Neural progenitor cell (in vitro differentiated cells): Measurements from ENCODE around the gene ANO4. TPM values are rescaled to one million over a fixed set of nuclear protein-coding genes. Genes with fewer than 3 reads are reported as not detected.

Source experiments
- DNase-seq: peaks from one replicate; pipeline ENCODE4 v3.0.0-alpha.2; 2016; ENCODE audit warnings: low spot score
- H2AFZ ChIP-seq: fragments of 200-600 bp; sonication (generic); replicated peaks from 2 replicates; pipeline ENCODE4 v1.6.1; 2016; ENCODE audit warnings: antibody characterized with exemption
- H3F3A ChIP-seq: fragments of 200-600 bp; sonication (generic); 2 replicates; pipeline ENCODE4 v1.6.1; 2016; ENCODE audit warnings: antibody characterized with exemption, low read depth
- H3K27ac ChIP-seq: fragments of 200-600 bp; sonication (generic); 2 replicates; pipeline ENCODE4 v1.5.1; 2016; ENCODE audit warnings: mild to moderate bottlenecking
- H3K27me3 ChIP-seq: fragments of 200-600 bp; sonication (generic); 2 replicates; pipeline ENCODE4 v1.6.1; 2016; ENCODE audit warnings: mild to moderate bottlenecking, moderate library complexity
- H3K36me3 ChIP-seq: fragments of 200-600 bp; sonication (generic); 2 replicates; pipeline ENCODE4 v1.5.1; 2016
- H3K4me1 ChIP-seq: fragments of 200-600 bp; sonication (generic); 2 replicates; pipeline ENCODE4 v1.6.1; 2016; ENCODE audit warnings: mixed run types
- H3K4me2 ChIP-seq: fragments of 200-600 bp; sonication (generic); 2 replicates; pipeline ENCODE4 v1.6.1; 2016
- H3K4me3 ChIP-seq: fragments of 200-600 bp; sonication (generic); 2 replicates; pipeline ENCODE4 v1.5.1; 2016
- H3K79me2 ChIP-seq: fragments of 200-600 bp; sonication (generic); 2 replicates; pipeline ENCODE4 v1.6.1; 2016; ENCODE audit warnings: low read depth
- H3K9ac ChIP-seq: fragments of 200-600 bp; sonication (generic); 2 replicates; pipeline ENCODE4 v1.6.1; 2016
- H3K9me3 ChIP-seq: fragments of 200-600 bp; sonication (generic); 2 replicates; pipeline ENCODE4 v1.5.1; 2016; ENCODE audit warnings: low read depth
- H4K20me1 ChIP-seq: fragments of 200-600 bp; sonication (generic); 2 replicates; pipeline ENCODE4 v1.6.1; 2016; ENCODE audit warnings: low read depth
- H3K27ac Mint-ChIP-seq: 3 replicates; pipeline ENCODE4 v1.8.0; 2021; ENCODE audit warnings: mixed read lengths
- H3K27me3 Mint-ChIP-seq: 2 replicates; pipeline ENCODE4 v1.8.0; 2022; ENCODE audit warnings: low read depth, mild to moderate bottlenecking, inconsistent platforms, moderate library complexity, mixed read lengths; ENCODE audit not compliant: insufficient read depth
- H3K36me3 Mint-ChIP-seq: 3 replicates; pipeline ENCODE4 v1.8.0; 2021; ENCODE audit warnings: mixed read lengths
- H3K4me1 Mint-ChIP-seq: 3 replicates; pipeline ENCODE4 v1.8.0; 2021; ENCODE audit warnings: mixed read lengths
- H3K4me3 Mint-ChIP-seq: 3 replicates; pipeline ENCODE4 v1.8.0; 2021; ENCODE audit warnings: mild to moderate bottlenecking, moderate library complexity, mixed read lengths
- H3K9me3 Mint-ChIP-seq: 3 replicates; pipeline ENCODE4 v1.8.0; 2020; ENCODE audit warnings: mixed read lengths
- EZH2 ChIP-seq: fragments of 200-600 bp; sonication (generic); IDR thresholded peaks from 2 replicates; pipeline ENCODE4 v1.6.1; 2017; ENCODE audit warnings: antibody characterized with exemption, mild to moderate bottlenecking, moderate library complexity
- EZH2phosphoT487 ChIP-seq: fragments of 200-600 bp; sonication (generic); IDR thresholded peaks from 2 replicates; pipeline ENCODE4 v1.6.1; 2017; ENCODE audit warnings: antibody characterized with exemption
- total RNA-seq: library from RNA; depleted of rRNA; stranded (reverse); fragments of >200 nt; gene quantifications from 2 replicates; pipeline ENCODE4 v1.2.3, GENCODE V29; 2015; ENCODE audit warnings: low replicate concordance
- TF ChIP-seq, protein P1 (sequence below): fragments of 200-600 bp; sonication (generic); IDR thresholded peaks from 2 replicates; pipeline ENCODE4 v1.5.1; 2017; ENCODE audit warnings: antibody characterized with exemption, mild to moderate bottlenecking

ANO4 gene
- total RNA-seq, 1 donor from 2014 or later, result not detected

- Histone ChIP-seq H3K4me2 (no peak overlapping the region), H3K27me3 (no peaks in the 10 kb centered on the region), H3K9me3 (peaks cover 6% of the 10 kb centered on the region), H3F3A (no peaks in the 10 kb centered on the region), H3K36me3 (no peaks in the 10 kb centered on the region), H3K79me2 (no peaks in the 10 kb centered on the region), H2AFZ (no peak overlapping the region), H4K20me1 (no peaks in the 10 kb centered on the region), H3K9ac (no peak overlapping the region), H3K4me3 (no peak overlapping the region), H3K4me1 (no peaks in the 10 kb centered on the region), H3K27ac (no peak overlapping the region)
- no peak for DNase-seq
- TF ChIP-seq EZH2 (no peak), EZH2phosphoT487 (no peak)
- TF ChIP-seq, protein P1, sequence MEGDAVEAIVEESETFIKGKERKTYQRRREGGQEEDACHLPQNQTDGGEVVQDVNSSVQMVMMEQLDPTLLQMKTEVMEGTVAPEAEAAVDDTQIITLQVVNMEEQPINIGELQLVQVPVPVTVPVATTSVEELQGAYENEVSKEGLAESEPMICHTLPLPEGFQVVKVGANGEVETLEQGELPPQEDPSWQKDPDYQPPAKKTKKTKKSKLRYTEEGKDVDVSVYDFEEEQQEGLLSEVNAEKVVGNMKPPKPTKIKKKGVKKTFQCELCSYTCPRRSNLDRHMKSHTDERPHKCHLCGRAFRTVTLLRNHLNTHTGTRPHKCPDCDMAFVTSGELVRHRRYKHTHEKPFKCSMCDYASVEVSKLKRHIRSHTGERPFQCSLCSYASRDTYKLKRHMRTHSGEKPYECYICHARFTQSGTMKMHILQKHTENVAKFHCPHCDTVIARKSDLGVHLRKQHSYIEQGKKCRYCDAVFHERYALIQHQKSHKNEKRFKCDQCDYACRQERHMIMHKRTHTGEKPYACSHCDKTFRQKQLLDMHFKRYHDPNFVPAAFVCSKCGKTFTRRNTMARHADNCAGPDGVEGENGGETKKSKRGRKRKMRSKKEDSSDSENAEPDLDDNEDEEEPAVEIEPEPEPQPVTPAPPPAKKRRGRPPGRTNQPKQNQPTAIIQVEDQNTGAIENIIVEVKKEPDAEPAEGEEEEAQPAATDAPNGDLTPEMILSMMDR, result no peak
- H3K27me3 Mint-ChIP-seq, result peaks cover 2% of the 10 kb centered on the region
- no peaks in the 10 kb centered on the region for H3K4me1 Mint-ChIP-seq
- no peak overlapping the region for H3K4me3 Mint-ChIP-seq
- H3K9me3 Mint-ChIP-seq, result peaks cover 9% of the 10 kb centered on the region
- H3K36me3 Mint-ChIP-seq, result peaks cover 4% of the 10 kb centered on the region
- H3K27ac Mint-ChIP-seq, result no peak overlapping the region
These were observed 216.3 kb downstream of the ANO4 start for GRCh38 chr12:101010896-101011295.

- H3K9me3 Mint-ChIP-seq, result peaks cover 9% of the 10 kb centered on the region
These were observed 219.4 kb downstream of the ANO4 start for GRCh38 chr12:101013993-101014392.

DNA sequence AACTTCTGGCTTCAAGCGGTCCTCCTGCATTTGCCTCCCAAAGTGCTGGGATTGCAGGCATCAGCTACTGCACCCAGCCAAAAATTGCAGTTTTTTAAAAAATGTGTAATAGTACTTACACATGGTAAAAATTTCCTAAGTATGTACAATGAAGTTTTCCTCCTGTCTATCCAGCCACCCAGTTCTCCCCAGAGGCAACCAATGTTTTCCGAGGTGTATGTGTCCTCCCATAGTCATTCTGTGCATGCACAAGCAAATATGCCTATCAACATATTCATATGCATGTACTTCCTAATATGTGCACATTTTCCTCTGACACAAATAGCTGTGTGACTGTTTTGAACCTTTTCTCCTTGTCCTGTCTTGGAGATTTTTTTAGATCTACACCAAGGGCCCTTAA, 220.5 kb downstream of the ANO4 start:
- peaks cover 2% of the 10 kb centered on the region for H3K27me3 Mint-ChIP-seq
- H3K9me3 ChIP-seq, result no peaks in the 10 kb centered on the region
- H2AFZ ChIP-seq, result no peak overlapping the region
- no peaks in the 10 kb centered on the region for H3F3A ChIP-seq
- no peak overlapping the region for H3K4me3 Mint-ChIP-seq
- H3K9ac ChIP-seq, result no peak overlapping the region
- DNase-seq, result no peak
- no peak overlapping the region for H3K4me3 ChIP-seq
- H3K36me3 Mint-ChIP-seq, result peaks cover under 1% of the 10 kb centered on the region
- H3K4me1 ChIP-seq, result no peaks in the 10 kb centered on the region
- H3K9me3 Mint-ChIP-seq, result peaks cover 3% of the 10 kb centered on the region
- no peaks in the 10 kb centered on the region for H3K4me1 Mint-ChIP-seq
- TF ChIP-seq EZH2phosphoT487 (no peak), EZH2 (no peak)
- TF ChIP-seq, protein P1, result no peak
- H3K36me3 ChIP-seq, result no peaks in the 10 kb centered on the region
- no peaks in the 10 kb centered on the region for H3K27me3 ChIP-seq
- no peaks in the 10 kb centered on the region for H3K79me2 ChIP-seq
- no peak overlapping the region for H3K27ac ChIP-seq
- H3K4me2 ChIP-seq, result no peak overlapping the region
- H3K27ac Mint-ChIP-seq, result no peak overlapping the region
- no peaks in the 10 kb centered on the region for H4K20me1 ChIP-seq

More at GRCh38 chr12:101013993-101014392, 219.4 kb downstream of the ANO4 start:
- Histone ChIP-seq H3K4me1 (no peaks in the 10 kb centered on the region), H3K27me3 (no peaks in the 10 kb centered on the region), H4K20me1 (no peaks in the 10 kb centered on the region), H3K79me2 (no peaks in the 10 kb centered on the region), H3K36me3 (no peaks in the 10 kb centered on the region), H3K4me2 (no peak overlapping the region), H3K9ac (no peak overlapping the region), H3F3A (no peaks in the 10 kb centered on the region), H2AFZ (no peak overlapping the region), H3K4me3 (no peak overlapping the region), H3K9me3 (peaks cover 3% of the 10 kb centered on the region), H3K27ac (no peak overlapping the region)
- TF ChIP-seq EZH2phosphoT487 (no peak), EZH2 (no peak)
- TF ChIP-seq, protein P1, result no peak
- Mint-ChIP-seq H3K4me3 (no peak overlapping the region), H3K4me1 (no peaks in the 10 kb centered on the region), H3K27ac (no peak overlapping the region), H3K36me3 (peaks cover 4% of the 10 kb centered on the region), H3K27me3 (peaks cover 2% of the 10 kb centered on the region)
- DNase-seq, result no peak
